Measurements from ENCODE around the gene VAMP3. TPM values are rescaled to one million over a fixed set of nuclear protein-coding genes. Genes with fewer than 3 reads are reported as not detected.

Gene VAMP3
- total and polyA plus RNA-seq, 9 donors, result 50.4 to 220 (median 93.5) TPM

- WGBS, 3 donors, result 85 to 89% (median 87%) methylated on average over 16 of the region's 16 CpGs
- no peaks in the 10 kb centered on the region for H3K27me3 ChIP-seq
- H3K4me1 ChIP-seq (ENCODE audit: insufficient read depth), result peaks cover 7% of the 10 kb centered on the region
- DNase-seq, result no peak
- intact Hi-C loops (cut with DNase I), result no loop called here
- no peak overlapping the region for H3K4me3 ChIP-seq
- H3K36me3 ChIP-seq, result no peaks in the 10 kb centered on the region
- H3K27ac ChIP-seq, result no peak overlapping the region
- no peak for TF ChIP-seq EP300 (IDR thresholded peaks at IDR 0.05)
- H3K9me3 ChIP-seq, result no peaks in the 10 kb centered on the region
Observed at GRCh38 chr1:7781923-7782495, 10.9 kb downstream of the VAMP3 start.

- 1% methylated on average over 21 to 34 of the region's 34 CpGs for WGBS, 3 donors
- H3K4me1 ChIP-seq (ENCODE audit: insufficient read depth), result peaks cover 7% of the 10 kb centered on the region
- intact Hi-C loops (cut with DNase I), result no loop called here
- H3K36me3 ChIP-seq, result no peaks in the 10 kb centered on the region
- no peaks in the 10 kb centered on the region for H3K27me3 ChIP-seq
- no peaks in the 10 kb centered on the region for H3K9me3 ChIP-seq
- H3K4me3 ChIP-seq, result peak overlapping the region; percentile 62
- peak overlapping the region; percentile 98 to 99 for H3K27ac ChIP-seq
- TF ChIP-seq POLR2A (IDR thresholded peaks at IDR 0.05) (no peak), EP300 (IDR thresholded peaks at IDR 0.05) (no peak), CTCF (IDR thresholded peaks at IDR 0.05) (no peak)
- DNase-seq, result peak in 4 of 5 donors; percentile 73 to 83 (median 80)
Observed at GRCh38 chr1:7783178-7783711, 12.1 kb downstream of the VAMP3 start.

- TF ChIP-seq POLR2A (IDR thresholded peaks at IDR 0.05) (peak; percentile 58), CTCF (IDR thresholded peaks at IDR 0.05) (peak in 1 of 3 donors; percentile 4), EP300 (IDR thresholded peaks at IDR 0.05) (no peak)
- Histone ChIP-seq H3K27me3 (no peaks in the 10 kb centered on the region), H3K4me3 (peak within 1 kb of the TSS; percentile 62), H3K9me3 (no peaks in the 10 kb centered on the region), H3K36me3 (no peaks in the 10 kb centered on the region), H3K4me1 (ENCODE audit: insufficient read depth) (peaks cover 7% of the 10 kb centered on the region), H3K27ac (peak within 1 kb of the TSS; percentile 98 to 99)
- 1 to 2% methylated on average over 26 to 90 of the region's 90 CpGs; no CpG with 5 or more reads in 1 of the 3 donors for WGBS, 3 donors
- intact Hi-C loops (cut with DNase I), result no loop called here
- peak; percentile 97 to 99 (median 98) for DNase-seq
Observed at GRCh38 chr1:7783826-7784491, 12.9 kb downstream of the VAMP3 start, which contains the start of gene PER3. Gene PER3 (plus strand): TSS chr1:7784291. CDS start chr1:7784878, 587 bp downstream.

- H3K4me3 ChIP-seq, result peak overlapping the region; percentile 62
- H3K27ac ChIP-seq, result peak overlapping the region; percentile 98 to 99
- H3K36me3 ChIP-seq, result no peaks in the 10 kb centered on the region
- TF ChIP-seq EP300 (IDR thresholded peaks at IDR 0.05) (no peak), CTCF (IDR thresholded peaks at IDR 0.05) (no peak), POLR2A (IDR thresholded peaks at IDR 0.05) (no peak)
- peak in 3 of 5 donors; percentile 44 to 66 (median 65) for DNase-seq
- H3K4me1 ChIP-seq (ENCODE audit: insufficient read depth), result peaks cover 7% of the 10 kb centered on the region
- H3K9me3 ChIP-seq, result no peaks in the 10 kb centered on the region
- WGBS, 3 donors, result 27 to 44% (median 42%) methylated on average over 35 to 52 of the region's 52 CpGs
- H3K27me3 ChIP-seq, result no peaks in the 10 kb centered on the region
- intact Hi-C loops (cut with DNase I), result no loop called here
Observed at GRCh38 chr1:7784492-7785071, 13.5 kb downstream of the VAMP3 start.

Measured in ovary (tissue), 9 donors.